Subcutaneous abdominal adipose tissue (tissue), 5 donors: ENCODE measurements around the gene ARHGEF12.

Experiments
- H3K27ac ChIP-seq: one replicate; pipeline ENCODE4 v1.7.0; 2013; ENCODE audit warnings: low read depth, mild to moderate bottlenecking, inconsistent platforms, low read length, moderate library complexity
- H3K27me3 ChIP-seq, 5 donors: one replicate each; pipeline ENCODE4 v1.7.0; 2013; ENCODE audit warnings: low read length in 5 of 5, inconsistent platforms in 1 of 5; ENCODE audit not compliant: control insufficient read depth in 5 of 5, insufficient read depth in 4 of 5
- H3K36me3 ChIP-seq, 5 donors: one replicate each; pipeline ENCODE4 v1.7.0; 2013; ENCODE audit warnings: low read length in 5 of 5; ENCODE audit not compliant: control insufficient read depth in 5 of 5, insufficient read depth in 5 of 5
- H3K4me1 ChIP-seq, 5 donors: one replicate each; pipeline ENCODE4 v1.7.0; 2013; ENCODE audit warnings: low read length in 5 of 5, mild to moderate bottlenecking in 3 of 5, moderate library complexity in 1 of 5; ENCODE audit not compliant: control insufficient read depth in 5 of 5, insufficient read depth in 5 of 5
- H3K4me3 ChIP-seq, 5 donors: one replicate each; pipeline ENCODE4 v1.7.0; 2013; ENCODE audit warnings: low read length in 5 of 5, low read depth in 1 of 5
- H3K9ac ChIP-seq, 5 donors: one replicate each; pipeline ENCODE4 v1.7.0; 2013; ENCODE audit warnings: low read length in 5 of 5, mild to moderate bottlenecking in 4 of 5, moderate library complexity in 3 of 5
- H3K9me3 ChIP-seq, 5 donors: one replicate each; pipeline ENCODE4 v1.7.0; 2013; ENCODE audit warnings: low read length in 5 of 5; ENCODE audit not compliant: control insufficient read depth in 5 of 5
- donor health status: healthy.
- donor health status: healthy.
- donor health status: healthy.
- donor health status: healthy.
- donor health status: healthy.

The ARHGEF12 gene

GRCh38 chr11:120316880-120317688 is 19.1 kb upstream of the ARHGEF12 start:
- Histone ChIP-seq H3K9ac (no peak overlapping the region), H3K27ac (peak overlapping the region; percentile 17)

DNA sequence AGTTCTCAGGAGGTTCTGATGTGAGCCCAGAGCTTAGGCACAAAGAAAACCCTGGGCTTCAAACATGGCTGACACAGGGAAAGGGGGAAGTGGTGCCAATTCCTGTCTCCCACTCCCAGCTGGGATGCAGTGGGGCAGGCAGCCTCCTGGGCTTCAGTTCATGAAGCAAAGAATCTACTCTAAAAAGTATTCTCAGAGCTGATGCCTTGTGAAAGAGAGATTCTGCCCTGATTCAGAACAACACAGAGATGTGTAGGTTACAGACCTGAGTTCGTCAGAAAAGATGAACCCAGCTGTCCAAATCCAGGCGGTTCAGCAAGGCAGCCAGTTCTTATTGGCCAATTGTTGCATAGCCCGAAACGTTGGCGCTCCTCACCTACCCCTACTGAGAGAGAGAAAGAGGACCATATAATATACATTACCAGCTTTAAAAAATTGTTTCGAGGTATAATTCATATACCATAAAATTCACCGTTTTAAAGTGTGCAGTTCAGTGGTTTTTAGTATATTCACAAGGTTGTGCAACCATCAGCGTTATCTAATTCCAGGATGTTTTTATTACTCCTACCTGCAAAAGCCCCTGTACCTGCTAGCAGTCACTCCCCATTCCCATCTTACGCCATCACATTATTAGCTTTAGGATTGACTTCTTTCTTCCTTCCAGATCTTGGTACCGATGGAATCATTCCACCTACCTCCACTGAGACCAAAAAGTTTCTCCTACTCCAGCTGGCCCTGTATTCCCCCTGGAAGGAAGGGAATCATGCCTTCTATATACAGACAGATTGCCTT is 18.3 kb upstream of the ARHGEF12 start:
- H3K4me1 ChIP-seq = peaks cover 0 to 8% (median 7%) of the 10 kb centered on the region in 5 donors
- no peaks in the 10 kb centered on the region for H3K36me3 ChIP-seq
- no peak overlapping the region for H3K9ac ChIP-seq
- H3K27me3 ChIP-seq = peaks cover 0 to 12% (median 3%) of the 10 kb centered on the region in 5 donors
- no peak overlapping the region for H3K4me3 ChIP-seq
- no peaks in the 10 kb centered on the region for H3K9me3 ChIP-seq
- no peak overlapping the region for H3K27ac ChIP-seq

More at GRCh38 chr11:120316880-120317688, 19.1 kb upstream of the ARHGEF12 start:
- no peaks in the 10 kb centered on the region for H3K9me3 ChIP-seq
- H3K4me1 ChIP-seq = peaks cover 0 to 8% (median 7%) of the 10 kb centered on the region in 5 donors
- no peaks in the 10 kb centered on the region for H3K36me3 ChIP-seq
- no peak overlapping the region for H3K4me3 ChIP-seq
- peaks cover 0 to 12% (median 3%) of the 10 kb centered on the region in 5 donors for H3K27me3 ChIP-seq

DNA sequence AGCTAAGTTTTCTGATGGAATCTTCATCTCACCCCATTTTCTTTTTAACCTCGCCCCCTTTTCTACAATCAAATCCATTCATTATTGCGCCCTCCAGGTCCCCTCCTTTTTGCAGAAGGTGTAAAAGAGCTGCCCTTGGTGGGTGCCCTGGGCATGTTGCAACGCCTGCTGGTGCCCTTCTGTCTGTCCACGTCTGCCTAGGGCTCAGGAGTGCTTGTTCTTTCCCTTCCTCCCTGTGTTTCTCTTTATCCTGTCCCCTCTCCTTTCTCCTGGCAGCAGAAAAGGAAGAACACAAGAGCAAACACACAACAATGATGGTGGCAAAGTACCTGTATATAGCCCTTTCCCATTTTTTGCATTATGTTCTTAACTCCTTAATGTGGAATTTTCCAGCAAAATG is 17.3 kb upstream of the ARHGEF12 start:
- peaks cover 0 to 12% (median 3%) of the 10 kb centered on the region in 5 donors for H3K27me3 ChIP-seq
- no peak overlapping the region for H3K27ac ChIP-seq
- no peak overlapping the region for H3K4me3 ChIP-seq
- no peaks in the 10 kb centered on the region for H3K36me3 ChIP-seq
- H3K9ac ChIP-seq = no peak overlapping the region
- H3K9me3 ChIP-seq = no peaks in the 10 kb centered on the region
- peaks cover 0 to 8% (median 7%) of the 10 kb centered on the region in 5 donors for H3K4me1 ChIP-seq

GRCh38 chr11:120324932-120325810 is 11.0 kb upstream of the ARHGEF12 start, which contains the start of gene TLCD5:
Gene TLCD5, plus strand, starts transcription at chr11:120325299. Its CDS starts 2,143 bp downstream, at chr11:120327442.
- Histone ChIP-seq H3K4me3 (peak within 1 kb of the TSS; percentile 68 to 77 (median 68)), H3K36me3 (peaks cover 0 to 5% (median 4%) of the 10 kb centered on the region in 5 donors), H3K27me3 (peaks cover 0 to 4% (median 0%) of the 10 kb centered on the region in 5 donors), H3K4me1 (peaks cover 0 to 24% (median 15%) of the 10 kb centered on the region in 5 donors), H3K9ac (peak within 1 kb of the TSS in 3 of 5 donors; percentile 66 to 81 (median 74)), H3K27ac (peak within 1 kb of the TSS; percentile 38), H3K9me3 (no peaks in the 10 kb centered on the region)

DNA sequence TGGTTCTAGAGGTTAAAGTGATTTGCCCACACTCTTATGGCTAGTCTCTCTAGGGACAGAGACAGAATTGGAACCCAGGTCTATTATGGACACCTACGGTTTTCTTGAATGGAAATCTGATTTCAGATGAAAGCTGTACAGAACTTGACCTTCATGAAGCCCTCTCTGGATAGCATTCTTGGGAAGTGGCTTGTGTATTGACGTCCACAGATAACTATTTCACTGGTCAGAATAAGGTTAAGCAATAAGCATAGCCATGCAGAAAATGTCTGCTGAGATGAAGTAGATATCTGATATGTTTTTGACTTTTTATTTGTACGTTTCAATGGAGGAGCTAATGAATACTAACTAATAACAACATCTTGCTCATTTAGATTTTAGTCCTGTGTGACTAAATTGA is 10.0 kb upstream of the ARHGEF12 start:
- Histone ChIP-seq H3K4me1 (peaks cover 0 to 24% (median 17%) of the 10 kb centered on the region in 5 donors), H3K9me3 (no peaks in the 10 kb centered on the region), H3K27me3 (peaks cover 0 to 4% (median 0%) of the 10 kb centered on the region in 5 donors), H3K4me3 (peak overlapping the region in 3 of 5 donors; percentile 57 to 77 (median 72)), H3K27ac (peak overlapping the region; percentile 38), H3K36me3 (peaks cover 0 to 11% (median 8%) of the 10 kb centered on the region in 5 donors), H3K9ac (peak overlapping the region in 2 of 5 donors; percentile 74 to 81)

DNA sequence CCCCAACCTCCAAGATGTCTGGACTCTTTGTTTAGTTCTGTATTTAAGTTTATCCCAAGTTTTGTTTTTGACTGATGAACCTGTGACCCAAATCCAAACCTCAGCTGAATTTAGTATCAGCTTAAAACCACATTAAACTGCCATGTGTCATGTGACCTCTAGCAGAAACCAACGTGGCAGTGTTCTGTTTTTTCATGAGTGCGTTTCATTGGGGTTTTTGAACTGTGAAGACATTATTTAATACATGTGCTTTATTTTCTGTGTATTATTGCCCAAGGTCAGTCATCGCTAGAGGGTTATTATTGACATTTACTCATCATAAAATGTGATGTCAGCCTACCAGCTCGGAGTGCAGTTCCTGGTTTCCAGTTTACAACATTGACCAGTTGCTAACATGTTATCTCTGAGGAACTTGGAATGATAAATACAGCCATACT is 9.3 kb upstream of the ARHGEF12 start:
- H3K4me3 ChIP-seq = no peak overlapping the region
- no peak overlapping the region for H3K9ac ChIP-seq
- H3K36me3 ChIP-seq = peaks cover 0 to 11% (median 8%) of the 10 kb centered on the region in 5 donors
- no peak overlapping the region for H3K27ac ChIP-seq
- H3K27me3 ChIP-seq = peaks cover 0 to 4% (median 0%) of the 10 kb centered on the region in 5 donors
- no peaks in the 10 kb centered on the region for H3K9me3 ChIP-seq
- H3K4me1 ChIP-seq = peaks cover 0 to 30% (median 20%) of the 10 kb centered on the region in 5 donors

GRCh38 chr11:120327311-120327710 is 8.9 kb upstream of the ARHGEF12 start:
- peaks cover 0 to 4% (median 0%) of the 10 kb centered on the region in 5 donors for H3K27me3 ChIP-seq
- no peak overlapping the region for H3K4me3 ChIP-seq
- H3K9ac ChIP-seq = no peak overlapping the region
- H3K27ac ChIP-seq = no peak overlapping the region
- peaks cover 0 to 11% (median 8%) of the 10 kb centered on the region in 5 donors for H3K36me3 ChIP-seq
- H3K9me3 ChIP-seq = no peaks in the 10 kb centered on the region
- H3K4me1 ChIP-seq = peaks cover 0 to 32% (median 23%) of the 10 kb centered on the region in 5 donors

- H3K9ac ChIP-seq = no peak overlapping the region
- peaks cover 0 to 11% (median 8%) of the 10 kb centered on the region in 5 donors for H3K36me3 ChIP-seq
- H3K4me3 ChIP-seq = no peak overlapping the region
- peaks cover 0 to 3% (median 0%) of the 10 kb centered on the region in 5 donors for H3K27me3 ChIP-seq
- no peak overlapping the region for H3K27ac ChIP-seq
- no peaks in the 10 kb centered on the region for H3K9me3 ChIP-seq
- peaks cover 0 to 31% (median 24%) of the 10 kb centered on the region in 5 donors for H3K4me1 ChIP-seq
Observed at GRCh38 chr11:120329556-120329955, 6.7 kb upstream of the ARHGEF12 start.

DNA sequence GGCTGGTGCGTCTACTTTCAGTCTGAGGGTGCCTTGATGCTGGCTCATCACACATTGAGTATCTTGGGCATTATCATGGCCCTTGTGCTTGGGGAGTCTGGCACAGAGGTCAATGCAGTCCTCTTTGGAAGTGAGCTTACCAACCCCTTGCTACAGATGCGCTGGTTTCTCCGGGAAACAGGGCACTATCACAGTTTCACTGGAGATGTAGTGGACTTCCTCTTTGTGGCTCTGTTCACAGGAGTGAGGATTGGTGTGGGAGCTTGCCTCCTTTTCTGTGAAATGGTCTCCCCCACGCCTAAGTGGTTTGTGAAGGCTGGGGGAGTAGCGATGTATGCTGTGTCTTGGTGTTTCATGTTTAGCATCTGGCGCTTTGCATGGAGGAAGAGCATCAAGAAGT is 6.2 kb upstream of the ARHGEF12 start:
- H3K27ac ChIP-seq = no peak overlapping the region
- H3K27me3 ChIP-seq = no peaks in the 10 kb centered on the region
- no peak overlapping the region for H3K4me3 ChIP-seq
- H3K9me3 ChIP-seq = no peaks in the 10 kb centered on the region
- peaks cover 0 to 11% (median 8%) of the 10 kb centered on the region in 5 donors for H3K36me3 ChIP-seq
- H3K9ac ChIP-seq = no peak overlapping the region
- H3K4me1 ChIP-seq = peaks cover 0 to 27% (median 20%) of the 10 kb centered on the region in 5 donors
